HUES48 (cell line): ENCODE measurements around the gene RANBP17.

Experiments used
- H3K27ac ChIP-seq: one replicate; pipeline ENCODE4 v1.7.0; 2013; ENCODE audit warnings: low read depth, low read length, inconsistent platforms
- H3K27me3 ChIP-seq: 2 replicates; pipeline ENCODE4 v1.6.1; 2013; ENCODE audit warnings: mild to moderate bottlenecking, low read length; ENCODE audit not compliant: control insufficient read depth, insufficient read depth
- H3K36me3 ChIP-seq: 2 replicates; pipeline ENCODE4 v1.6.1; 2013; ENCODE audit warnings: low read length; ENCODE audit not compliant: control insufficient read depth, insufficient read depth
- H3K4me1 ChIP-seq: 2 replicates; pipeline ENCODE4 v1.6.1; 2013; ENCODE audit warnings: mild to moderate bottlenecking, low read length; ENCODE audit not compliant: control insufficient read depth, insufficient read depth
- H3K4me3 ChIP-seq: 2 replicates; pipeline ENCODE4 v1.5.1; 2013; ENCODE audit warnings: mild to moderate bottlenecking, low read depth, low read length
- H3K9ac ChIP-seq: 2 replicates; pipeline ENCODE4 v1.6.1; 2013; ENCODE audit warnings: mild to moderate bottlenecking, low read depth, low read length, moderate library complexity
- H3K9me3 ChIP-seq: 2 replicates; pipeline ENCODE4 v1.6.1; 2013; ENCODE audit warnings: low read length; ENCODE audit not compliant: control insufficient read depth, insufficient read depth

Gene RANBP17

DNA sequence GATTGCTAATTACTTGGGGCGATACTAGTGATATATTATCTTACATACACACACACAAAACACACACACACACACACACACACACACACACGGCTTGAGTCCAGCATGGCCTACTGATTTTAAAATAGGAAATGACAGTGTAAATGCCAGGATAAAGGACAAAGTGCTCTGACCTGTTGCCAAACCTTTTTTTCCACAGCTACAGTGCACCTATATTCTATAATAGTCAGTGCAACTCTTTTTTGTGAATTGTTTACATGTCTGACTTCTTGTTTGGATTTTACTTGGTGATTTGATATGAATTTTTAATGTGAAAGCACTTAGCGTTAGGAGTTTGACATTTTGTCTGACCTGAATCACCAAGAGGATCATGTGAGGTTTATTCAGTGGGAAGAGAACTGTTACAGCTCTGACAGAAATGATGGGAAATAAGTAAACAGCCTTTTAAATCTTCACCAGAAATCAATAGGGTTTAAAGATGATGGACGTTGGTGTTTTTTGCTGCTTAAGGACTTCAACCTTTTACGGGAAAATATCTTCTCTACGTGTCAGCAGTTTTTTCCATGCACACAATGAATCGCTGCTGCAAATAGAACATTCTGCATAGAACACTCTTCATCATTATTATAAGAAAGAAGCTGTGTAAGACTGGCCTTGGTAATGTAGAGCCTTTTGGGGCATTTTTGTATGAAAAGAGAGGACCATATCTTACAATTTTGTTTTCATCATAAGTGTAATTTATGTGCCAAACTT is 218.5 kb downstream of the RANBP17 start:
- no peaks in the 10 kb centered on the region for H3K9me3 ChIP-seq
- no peaks in the 10 kb centered on the region; the same call in 1 of the 2 replicates for H3K36me3 ChIP-seq
- H3K9ac ChIP-seq: no peak overlapping the region
- H3K4me1 ChIP-seq: no peaks in the 10 kb centered on the region
- no peaks in the 10 kb centered on the region for H3K27me3 ChIP-seq
- H3K27ac ChIP-seq: no peak overlapping the region
- H3K4me3 ChIP-seq: no peak overlapping the region

DNA sequence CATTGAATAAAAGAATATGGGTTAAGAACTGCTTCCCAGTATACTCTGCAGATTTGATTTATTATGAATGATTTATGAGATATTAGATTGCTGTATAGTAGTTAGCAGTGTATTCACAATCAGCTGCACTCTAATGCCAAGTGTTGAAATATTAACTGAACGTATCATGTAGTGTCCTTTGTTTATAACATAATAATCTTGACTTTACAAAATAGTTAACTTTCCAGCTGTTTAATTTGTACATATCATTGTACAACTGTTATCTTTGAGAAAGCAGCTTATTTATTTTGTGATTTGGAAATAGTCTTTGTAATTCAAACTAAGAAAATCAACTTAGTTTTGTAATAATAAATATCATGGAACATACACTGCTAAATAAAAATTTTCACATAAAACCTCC is 219.5 kb downstream of the RANBP17 start:
- no peak overlapping the region for H3K27ac ChIP-seq
- no peak overlapping the region for H3K4me3 ChIP-seq
- H3K9ac ChIP-seq: no peak overlapping the region
- no peaks in the 10 kb centered on the region for H3K9me3 ChIP-seq
- H3K27me3 ChIP-seq: no peaks in the 10 kb centered on the region
- no peaks in the 10 kb centered on the region; the same call in 1 of the 2 replicates for H3K36me3 ChIP-seq
- H3K4me1 ChIP-seq: no peaks in the 10 kb centered on the region

DNA sequence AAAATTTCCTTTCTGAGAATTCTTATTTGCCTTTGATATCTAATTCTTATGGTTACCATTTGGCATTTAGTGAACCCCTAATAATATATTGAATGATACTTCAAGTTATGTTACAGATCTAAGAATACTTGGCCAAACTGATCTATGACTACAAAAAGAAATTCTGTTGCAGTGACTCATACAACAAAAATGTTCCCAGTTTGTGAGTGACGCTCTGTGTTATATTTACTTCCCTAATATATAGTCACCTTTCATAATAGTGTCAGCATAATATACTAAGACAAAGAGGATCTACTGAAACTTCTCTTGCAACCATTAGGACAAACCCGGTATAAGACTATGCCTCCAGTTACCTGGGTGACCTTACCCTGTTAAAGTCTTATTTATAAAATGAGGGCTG is 230.4 kb downstream of the RANBP17 start:
- H3K4me3 ChIP-seq: no peak overlapping the region
- H3K9ac ChIP-seq: no peak overlapping the region
- H3K9me3 ChIP-seq: no peaks in the 10 kb centered on the region
- H3K4me1 ChIP-seq: peaks cover 17% of the 10 kb centered on the region
- no peak overlapping the region for H3K27ac ChIP-seq
- H3K27me3 ChIP-seq: no peaks in the 10 kb centered on the region
- no peaks in the 10 kb centered on the region for H3K36me3 ChIP-seq

DNA sequence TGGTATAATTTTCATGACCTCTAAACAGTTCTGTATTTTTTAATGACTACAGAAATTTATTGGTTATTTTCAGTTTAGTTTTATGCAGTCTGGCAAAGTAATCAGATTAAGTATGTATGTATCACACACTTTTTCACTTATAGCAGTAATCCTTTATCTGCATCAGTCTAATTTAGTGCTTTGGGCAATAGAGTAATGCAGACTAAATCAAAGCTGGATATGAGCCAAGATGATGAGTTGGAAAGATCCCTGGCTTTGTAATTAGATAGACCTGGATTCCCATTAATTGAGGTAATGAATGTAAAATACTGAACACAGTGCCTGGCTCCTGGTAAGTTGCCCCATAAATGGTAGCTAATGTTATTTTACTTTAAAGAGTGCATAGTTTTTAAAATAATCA is 231.8 kb downstream of the RANBP17 start:
- Histone ChIP-seq H3K9ac (no peak overlapping the region), H3K4me3 (no peak overlapping the region), H3K9me3 (no peaks in the 10 kb centered on the region), H3K27me3 (no peaks in the 10 kb centered on the region), H3K27ac (peak overlapping the region; percentile 5), H3K36me3 (no peaks in the 10 kb centered on the region), H3K4me1 (peaks cover 17% of the 10 kb centered on the region)

DNA sequence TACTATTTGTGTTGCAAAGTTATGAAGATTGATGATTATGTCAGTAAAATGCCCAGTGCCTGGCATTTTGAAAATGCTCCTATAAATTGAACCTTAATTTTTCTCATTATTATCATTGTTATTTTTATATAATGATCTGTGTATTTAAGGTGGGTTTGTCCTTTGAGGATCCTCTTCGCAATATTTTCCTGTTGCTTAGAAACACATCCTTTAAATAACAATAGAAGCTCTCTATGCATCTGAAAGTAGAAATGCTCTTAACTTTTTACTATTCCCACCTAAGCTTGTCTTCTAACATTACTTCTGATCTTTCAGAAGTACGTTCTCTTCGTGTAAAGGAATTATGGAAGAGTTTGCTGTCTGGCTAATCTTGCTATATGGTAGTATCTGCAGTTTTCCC is 232.5 kb downstream of the RANBP17 start:
- H3K9ac ChIP-seq: no peak overlapping the region
- no peaks in the 10 kb centered on the region for H3K36me3 ChIP-seq
- no peak overlapping the region for H3K4me3 ChIP-seq

DNA sequence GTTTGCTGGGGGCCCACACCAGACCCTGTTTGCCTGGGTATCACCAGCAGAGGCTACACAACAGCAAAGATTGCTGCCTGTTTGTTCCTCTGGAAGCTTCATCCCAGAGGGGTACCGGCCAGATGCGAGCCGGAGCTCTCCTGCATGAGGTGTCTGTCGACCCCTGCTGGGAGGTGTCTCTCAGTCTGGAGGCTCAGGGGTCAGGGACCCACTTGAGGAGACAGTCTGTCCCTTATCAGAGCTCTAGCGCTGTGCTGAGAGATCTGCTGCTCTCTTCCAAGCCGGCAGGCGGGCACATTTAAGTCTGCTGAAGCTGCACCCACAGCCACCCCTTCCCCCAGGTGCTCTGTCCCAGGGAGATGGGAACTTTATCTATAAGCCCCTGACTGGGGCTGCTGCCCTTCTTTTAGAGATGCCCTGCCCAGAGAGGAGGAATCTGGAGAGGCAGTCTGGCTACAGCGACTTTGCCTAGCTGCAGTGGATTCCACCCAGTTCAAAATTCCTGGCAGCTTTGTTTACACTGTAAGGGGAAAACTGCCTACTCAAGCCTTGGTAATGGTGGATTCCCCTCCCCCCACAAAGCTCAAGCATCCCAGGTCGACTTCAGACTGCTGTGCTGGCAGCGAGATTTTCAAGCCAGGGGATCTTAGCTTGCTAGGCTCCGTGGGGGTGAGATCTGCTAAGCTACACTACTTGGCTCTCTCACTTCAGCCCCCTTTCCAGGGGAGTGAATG is 241.2 kb downstream of the RANBP17 start:
- Histone ChIP-seq H3K27ac (peak overlapping the region; percentile 42), H3K9ac (no peak overlapping the region)

More for the DNA sequence above, 232.5 kb downstream of the RANBP17 start:
- H3K27me3 ChIP-seq: no peaks in the 10 kb centered on the region
- H3K27ac ChIP-seq: peak overlapping the region; percentile 5
- peaks cover 17% of the 10 kb centered on the region for H3K4me1 ChIP-seq
- no peaks in the 10 kb centered on the region for H3K9me3 ChIP-seq

DNA sequence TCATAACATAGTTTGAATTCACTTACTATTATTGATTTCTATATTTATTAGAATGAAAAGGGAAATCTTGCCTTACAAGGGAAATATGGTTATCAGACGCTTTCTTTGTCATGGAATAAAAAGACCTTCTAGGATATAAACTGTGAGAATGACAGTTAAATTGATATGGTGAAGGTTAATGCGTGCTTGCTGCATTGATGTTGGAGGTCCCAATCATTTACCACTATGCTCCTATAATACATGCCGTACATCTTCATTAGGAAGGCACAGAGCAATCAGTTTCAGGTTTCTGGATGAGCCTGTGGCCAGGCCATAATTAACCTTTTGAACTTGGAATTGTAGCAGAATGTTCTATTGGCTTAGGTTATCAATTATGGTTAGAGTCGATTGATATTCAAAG is 245.9 kb downstream of the RANBP17 start:
- Histone ChIP-seq H3K27me3 (no peaks in the 10 kb centered on the region), H3K4me1 (peaks cover 9% of the 10 kb centered on the region), H3K27ac (no peak overlapping the region), H3K9me3 (no peaks in the 10 kb centered on the region), H3K9ac (no peak overlapping the region), H3K36me3 (no peaks in the 10 kb centered on the region), H3K4me3 (no peak overlapping the region)

More for the DNA sequence above, 241.2 kb downstream of the RANBP17 start:
- Histone ChIP-seq H3K36me3 (no peaks in the 10 kb centered on the region), H3K4me3 (no peak overlapping the region), H3K9me3 (no peaks in the 10 kb centered on the region; the same call in 1 of the 2 replicates), H3K27me3 (no peaks in the 10 kb centered on the region), H3K4me1 (peaks cover 13% of the 10 kb centered on the region)

DNA sequence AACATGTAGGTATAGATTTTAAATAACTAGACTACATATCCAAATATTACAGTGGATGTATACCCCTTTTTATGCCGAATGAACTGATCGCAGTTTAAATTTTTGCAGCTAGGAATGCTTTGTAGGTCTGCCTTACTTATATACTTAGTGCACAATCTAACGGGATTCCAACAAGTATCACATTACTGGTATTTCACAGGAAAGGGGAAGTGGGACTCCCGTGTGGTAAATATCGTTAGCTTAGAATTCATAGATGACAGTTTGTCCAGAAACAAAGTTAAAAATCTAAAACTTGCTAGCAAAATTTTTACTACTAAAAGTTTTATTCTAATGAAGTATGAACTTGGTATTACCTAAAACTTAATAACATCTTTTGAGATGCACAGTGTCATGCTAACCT is 253.7 kb downstream of the RANBP17 start:
- Histone ChIP-seq H3K9ac (no peak overlapping the region), H3K4me1 (no peaks in the 10 kb centered on the region), H3K27me3 (no peaks in the 10 kb centered on the region), H3K36me3 (no peaks in the 10 kb centered on the region), H3K27ac (no peak overlapping the region), H3K9me3 (no peaks in the 10 kb centered on the region), H3K4me3 (no peak overlapping the region)

DNA sequence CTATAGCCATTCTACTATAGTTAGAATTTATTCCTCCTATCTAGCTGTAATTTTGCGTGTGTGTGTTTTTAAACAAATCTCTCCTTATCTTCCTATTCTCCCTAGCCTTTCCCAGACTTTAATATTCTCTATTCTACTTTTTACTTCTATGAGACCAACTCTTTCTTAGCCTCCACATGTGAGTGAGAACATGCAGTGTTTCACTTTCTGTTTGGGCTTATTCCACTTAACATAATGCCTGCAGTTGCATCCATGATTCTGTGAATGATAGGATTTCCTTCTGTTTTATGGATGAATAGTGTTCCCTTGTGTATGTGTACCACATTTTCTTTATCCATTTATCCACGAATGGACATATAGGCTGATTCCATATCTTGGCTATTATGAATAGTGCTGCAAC is 254.9 kb downstream of the RANBP17 start:
- Histone ChIP-seq H3K27me3 (no peaks in the 10 kb centered on the region), H3K9ac (no peak overlapping the region), H3K27ac (no peak overlapping the region), H3K36me3 (no peaks in the 10 kb centered on the region), H3K9me3 (no peaks in the 10 kb centered on the region), H3K4me1 (no peaks in the 10 kb centered on the region), H3K4me3 (no peak overlapping the region)

DNA sequence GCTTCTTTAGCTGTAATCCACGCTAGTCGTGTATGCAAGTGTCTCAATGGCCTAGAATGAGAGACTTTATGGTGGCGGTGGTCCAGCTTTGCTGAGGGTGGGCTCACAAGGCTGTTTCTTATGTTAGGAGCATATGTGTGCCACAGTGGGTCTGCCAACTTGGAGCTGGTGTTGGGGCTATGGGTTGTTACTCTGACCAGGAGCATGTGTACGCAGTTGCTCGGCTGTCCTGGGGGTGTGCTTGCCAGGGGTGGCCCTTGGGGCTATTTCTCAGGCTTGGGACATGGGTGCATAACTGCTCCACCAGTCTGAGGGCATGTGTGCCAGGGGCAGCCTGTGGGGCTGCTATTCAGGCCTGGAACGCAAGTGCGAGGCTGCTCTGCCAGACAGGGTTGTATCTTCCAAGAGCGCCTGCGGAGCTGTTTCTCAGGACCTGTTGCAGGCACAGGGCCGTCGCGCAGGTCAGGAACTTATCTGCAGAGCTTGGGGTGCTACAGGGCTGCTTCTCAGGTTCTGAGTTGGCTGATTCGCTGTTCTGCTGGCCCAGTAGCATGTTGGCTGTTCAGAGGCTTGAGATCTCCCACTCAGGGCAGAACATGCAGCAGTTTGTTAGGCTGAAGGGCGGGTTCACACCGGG is 259.3 kb downstream of the RANBP17 start:
- Histone ChIP-seq H3K9ac (no peak overlapping the region), H3K36me3 (no peaks in the 10 kb centered on the region), H3K27ac (no peak overlapping the region), H3K4me1 (no peaks in the 10 kb centered on the region), H3K27me3 (no peaks in the 10 kb centered on the region), H3K9me3 (no peaks in the 10 kb centered on the region), H3K4me3 (no peak overlapping the region)

DNA sequence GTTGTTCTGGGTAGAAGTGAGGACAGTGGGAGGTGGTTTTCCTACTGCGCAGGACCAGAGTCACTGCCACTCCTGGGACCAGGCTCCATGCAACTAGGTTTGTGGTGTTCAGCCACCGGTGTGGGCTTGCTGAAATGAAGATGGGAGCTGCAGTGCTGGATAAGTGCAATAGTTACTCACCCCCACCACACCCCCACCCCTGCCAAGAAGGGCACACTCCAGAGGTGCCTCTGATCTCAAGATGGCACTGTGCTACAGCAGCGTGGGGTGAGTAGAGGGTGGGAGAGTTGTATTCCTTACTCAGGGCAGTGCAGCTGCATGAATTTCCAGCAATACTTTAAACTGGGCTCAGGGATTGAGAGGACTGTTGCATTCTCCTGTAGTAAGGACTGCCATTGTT is 259.8 kb downstream of the RANBP17 start:
- Histone ChIP-seq H3K27me3 (no peaks in the 10 kb centered on the region), H3K27ac (no peak overlapping the region), H3K36me3 (no peaks in the 10 kb centered on the region), H3K9me3 (no peaks in the 10 kb centered on the region), H3K4me3 (no peak overlapping the region), H3K9ac (no peak overlapping the region), H3K4me1 (no peaks in the 10 kb centered on the region)
